Measurements from ENCODE around the gene BMP6.
A peak's percentile ranks its signal among the peaks of the same experiment; 100 is the strongest.

Gene BMP6

DNA sequence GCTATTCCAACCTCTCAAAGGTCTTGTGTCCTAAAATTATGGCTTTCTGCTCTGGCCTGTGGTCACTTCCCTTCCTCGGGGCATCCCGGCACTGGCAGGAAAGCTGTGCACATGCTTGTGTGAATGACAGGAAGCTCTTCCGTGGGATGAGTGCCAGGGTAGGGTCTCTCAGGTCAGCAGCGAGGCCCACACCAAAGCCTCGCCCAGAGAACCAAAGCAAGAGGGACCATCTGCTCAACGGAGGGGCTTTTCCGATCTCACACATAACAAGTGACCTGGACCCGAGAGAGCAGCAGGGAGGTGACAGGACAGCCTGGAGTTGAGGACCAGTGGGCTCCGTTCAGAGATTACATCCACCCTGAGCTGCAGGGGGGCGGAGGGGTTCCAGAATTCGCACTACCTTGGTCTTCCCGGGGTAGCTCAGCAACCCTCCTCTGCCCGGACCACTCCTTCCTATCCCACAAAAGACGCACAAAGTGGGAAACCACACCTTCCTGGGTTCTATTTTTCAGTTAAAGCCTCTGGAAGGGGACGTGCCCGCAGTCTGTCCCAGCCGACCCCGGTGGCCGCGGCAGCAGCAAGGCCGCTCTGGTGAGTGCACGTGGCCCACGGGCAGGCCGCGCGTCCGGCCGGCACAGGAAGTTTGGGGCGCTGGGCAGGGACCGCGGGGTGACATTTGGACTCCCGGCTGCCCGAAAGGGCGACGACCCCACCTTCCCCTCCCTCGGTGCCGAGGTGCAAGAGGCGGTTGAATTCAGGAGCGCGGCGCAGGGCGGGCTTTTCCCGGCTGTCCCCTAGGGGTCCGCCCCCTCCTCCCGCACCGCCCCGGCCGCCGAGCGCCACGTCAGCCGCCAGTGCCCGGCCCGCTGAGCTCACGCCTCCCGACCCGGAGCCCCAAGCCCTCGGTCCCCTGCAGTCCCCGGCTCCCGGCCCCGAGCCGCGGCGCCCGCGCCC lies 183.7 kb downstream of the BMP6 start:
- peak in 1 of 2 donors; percentile 21 for DNase-seq

- no peak for DNase-seq
These were observed 184.4 kb downstream of the BMP6 start for GRCh38 chr6:7910298-7910653.

DNA sequence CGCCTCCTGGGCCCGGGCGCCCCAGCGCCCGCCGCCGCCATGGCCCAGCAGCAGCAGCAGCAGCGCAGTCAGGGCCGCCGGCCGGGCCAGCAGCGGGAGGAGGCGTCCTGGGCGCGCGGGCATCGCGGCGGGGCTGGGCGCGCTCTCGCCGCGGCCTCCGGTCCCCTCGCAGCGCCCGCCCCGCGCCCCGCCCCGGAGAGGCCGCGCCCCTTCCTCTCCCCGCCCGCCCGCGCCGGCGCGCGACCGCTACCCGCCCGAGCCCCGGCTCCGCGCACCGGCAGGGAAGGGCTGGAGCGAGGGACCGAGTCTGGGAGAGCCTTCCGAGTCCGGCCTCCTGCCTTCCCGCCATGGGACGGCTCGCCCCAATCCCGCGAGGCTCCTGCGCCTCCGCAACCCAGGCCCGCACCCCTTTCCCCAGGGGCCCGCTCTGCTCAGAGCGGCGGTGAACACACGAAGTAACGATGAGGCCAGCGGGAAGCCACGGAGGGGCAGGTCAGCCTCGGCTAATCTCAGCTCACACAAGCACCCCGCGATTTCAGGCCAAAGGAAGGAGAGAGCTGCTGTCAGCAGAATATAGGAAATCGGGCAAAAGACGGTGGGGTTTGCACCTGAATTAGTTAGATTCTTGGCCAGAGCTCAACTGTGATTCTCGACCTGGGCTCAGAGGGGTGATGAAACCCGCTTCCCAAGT lies 184.9 kb downstream of the BMP6 start, which contains the start of gene TXNDC5:
Gene TXNDC5 (minus strand): TSS at position 135 of the 691 bp plus-strand sequence. CDS start 12 bp downstream, at position 123.
- peak; percentile 49 to 67 for DNase-seq

- DNase-seq = no peak
These were observed 185.4 kb downstream of the BMP6 start for GRCh38 chr6:7911345-7911725.

GRCh38 chr6:7912024-7912423 lies 186.1 kb downstream of the BMP6 start:
- no peak for DNase-seq

- no peak for DNase-seq
These were observed 187.0 kb downstream of the BMP6 start for GRCh38 chr6:7912736-7913517.

GRCh38 chr6:7914311-7914710 lies 188.4 kb downstream of the BMP6 start:
- no peak for DNase-seq

DNA sequence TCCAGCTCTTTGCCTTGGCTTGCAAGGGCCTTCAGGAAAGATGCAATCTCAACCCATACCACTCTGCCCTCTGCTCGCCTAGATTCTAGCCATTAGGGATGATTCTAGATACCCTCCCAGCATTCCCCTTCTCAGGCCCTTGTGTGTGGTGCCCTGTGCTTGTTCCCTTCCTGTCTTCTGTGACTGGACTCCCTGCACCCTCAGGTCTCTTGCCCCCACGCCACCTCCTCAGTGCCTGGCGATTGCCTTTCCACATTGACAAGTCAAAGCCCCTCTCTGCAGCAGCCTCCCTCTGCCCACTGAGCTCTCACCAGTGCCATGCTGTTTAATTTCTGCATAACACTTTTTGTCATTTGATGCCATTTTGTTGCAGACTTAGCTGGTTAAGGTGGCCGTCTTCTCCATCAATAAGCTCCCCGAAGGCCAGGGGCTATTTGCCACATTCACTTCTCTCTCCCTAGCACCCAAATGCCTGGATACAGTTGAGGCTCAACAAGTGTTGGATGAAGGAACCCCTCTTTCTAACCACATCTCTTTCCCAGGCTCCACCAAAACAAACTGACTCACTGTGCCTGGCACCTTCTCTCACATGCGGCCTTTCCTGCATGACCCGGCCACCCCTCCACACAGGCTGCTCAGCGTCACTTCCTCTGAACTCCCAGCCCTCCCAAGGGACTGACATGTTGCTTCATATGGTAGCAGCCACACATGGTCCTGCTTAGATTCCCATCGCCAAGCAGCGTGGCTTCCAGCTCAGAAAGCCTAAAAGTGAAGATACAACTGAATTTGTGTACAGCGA lies 189.3 kb downstream of the BMP6 start:
- no peak for DNase-seq

- no peak for DNase-seq
These were observed 191.1 kb downstream of the BMP6 start for GRCh38 chr6:7916959-7917358.

DNA sequence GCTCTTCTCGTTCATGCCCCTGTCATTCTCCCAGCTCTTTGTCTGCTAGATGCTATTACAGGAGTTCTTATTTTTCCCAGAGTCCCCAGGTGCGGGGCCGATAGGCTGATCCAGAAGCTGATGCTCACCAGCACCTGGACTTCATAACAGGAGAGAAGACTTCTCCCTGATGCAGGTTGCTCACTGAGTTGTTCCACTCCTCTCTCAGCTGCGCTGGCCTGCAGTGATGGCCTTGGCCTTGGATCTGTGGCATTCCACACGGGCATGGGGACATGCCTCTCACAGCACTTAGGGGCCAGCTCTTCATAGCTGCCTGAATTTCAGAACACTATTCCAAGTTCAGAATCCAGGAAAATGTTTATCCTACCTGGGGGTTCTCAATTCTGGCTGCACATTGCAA lies 191.8 kb downstream of the BMP6 start:
- DNase-seq = no peak

DNA sequence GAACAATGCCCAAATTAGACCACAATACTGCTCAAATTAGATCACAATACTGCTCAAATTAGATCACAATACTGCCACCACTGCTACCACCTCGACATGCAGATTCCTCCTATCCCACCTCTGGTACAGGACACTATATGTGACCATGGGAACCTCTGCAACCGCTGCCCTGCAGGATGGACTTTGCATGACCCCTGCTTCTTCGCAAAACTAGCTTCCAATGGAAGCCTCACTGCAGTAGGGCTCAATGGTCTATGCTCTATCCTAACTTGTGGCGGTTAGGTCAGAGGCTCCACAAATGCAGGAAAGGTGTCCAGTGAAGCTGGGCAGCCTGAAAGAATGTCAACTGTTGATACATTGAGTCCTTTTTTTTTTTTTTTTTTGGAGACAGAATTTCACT lies 192.5 kb downstream of the BMP6 start:
- DNase-seq = no peak

GRCh38 chr6:7919871-7920270 lies 194.0 kb downstream of the BMP6 start:
- peak; percentile 14 to 48 for DNase-seq

DNA sequence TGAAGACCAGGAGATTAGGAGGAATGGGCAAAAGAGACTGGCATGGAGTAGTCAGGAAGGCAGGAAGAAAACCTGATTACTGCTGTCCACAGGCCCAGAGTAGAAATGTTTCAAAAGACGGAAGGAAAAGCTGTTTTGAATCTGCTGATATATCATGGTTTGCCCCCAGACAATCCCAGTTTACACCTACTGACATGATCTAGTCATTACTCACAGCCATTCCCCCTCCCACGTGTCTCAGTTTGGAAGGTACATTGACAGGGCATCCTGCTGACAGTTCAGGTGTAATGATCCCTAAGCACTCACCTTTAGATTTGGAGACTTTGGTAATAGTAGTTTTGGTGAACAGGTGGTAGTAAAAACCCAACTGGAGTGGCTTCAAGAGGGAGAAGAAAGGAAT lies 194.5 kb downstream of the BMP6 start:
- no peak for DNase-seq

GRCh38 chr6:7921046-7921445 lies 195.1 kb downstream of the BMP6 start:
- DNase-seq = no peak

DNA sequence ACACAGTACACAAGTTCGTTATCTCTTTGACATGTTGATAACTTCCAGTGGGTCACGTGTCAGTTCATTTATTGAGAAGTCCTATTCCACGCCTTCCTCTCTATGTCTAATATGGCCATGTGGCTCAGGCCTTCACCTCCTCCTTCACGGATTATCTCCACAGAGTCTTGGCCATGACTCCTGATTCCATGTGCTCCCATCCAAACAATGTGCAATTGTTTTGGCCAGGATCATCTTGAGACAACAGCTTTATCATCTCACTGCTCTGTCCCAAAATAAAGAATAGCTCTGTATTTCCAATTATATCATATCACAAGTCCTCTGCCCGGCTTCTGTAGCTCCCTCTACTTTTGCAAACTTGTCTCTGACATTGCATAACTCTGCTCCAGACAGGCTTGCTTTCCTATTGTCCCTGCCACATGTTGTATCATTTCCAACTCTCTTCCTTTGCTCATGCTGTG lies 195.8 kb downstream of the BMP6 start:
- no peak for DNase-seq

DNA sequence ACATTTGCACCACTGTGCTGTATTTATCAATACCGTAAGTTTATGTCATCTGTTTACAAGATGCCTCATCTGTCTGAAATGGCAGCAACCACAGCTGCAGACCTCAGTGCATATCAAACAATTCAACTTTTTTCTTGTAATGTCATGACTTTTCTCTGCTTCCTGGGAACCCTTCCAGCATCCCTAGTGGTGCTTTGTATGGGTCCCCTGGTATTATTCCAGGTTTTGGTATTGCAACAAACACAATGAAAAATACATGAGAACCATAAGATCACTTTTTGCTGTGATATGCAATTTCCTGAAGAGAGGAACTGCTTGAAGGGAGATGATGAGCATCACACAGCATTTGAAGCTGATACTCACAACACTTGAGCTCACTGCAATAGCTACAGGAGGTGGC lies 196.7 kb downstream of the BMP6 start:
- no peak for DNase-seq

DNA sequence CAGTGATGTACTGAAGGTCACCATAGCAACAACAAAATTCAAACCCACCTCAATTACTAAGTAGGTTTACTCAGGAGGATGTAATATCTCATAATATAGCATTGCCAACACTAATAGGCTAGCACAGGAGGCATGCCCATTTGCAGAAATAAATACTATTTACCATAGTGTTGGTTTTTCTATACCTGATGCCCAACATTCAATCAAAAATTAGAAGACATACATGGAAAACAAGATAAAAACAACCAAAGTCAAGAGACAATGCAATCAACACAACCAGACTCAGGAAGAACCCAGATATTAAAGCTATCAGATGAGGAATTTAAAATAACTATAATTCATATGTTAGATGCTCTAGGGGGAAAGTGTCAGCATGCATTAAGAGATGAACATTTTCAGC lies 199.0 kb downstream of the BMP6 start:
- no peak for DNase-seq

All from inflammatory macrophage treated with lipopolysaccharide for 1 hour (primary cell).